Epithelial cell of esophagus (primary cell): ENCODE data around the gene COL18A1.

Experiments
- DNase-seq: peaks from one replicate; pipeline ENCODE4 v3.0.0; 2010; ENCODE audit warnings: low read depth
- H3K4me3 ChIP-seq: 2 replicates; pipeline ENCODE4 v1.5.1; 2011; ENCODE audit warnings: mild to moderate bottlenecking, low read length, control low read depth
- TF ChIP-seq, protein P1 (sequence below): IDR thresholded peaks from 2 replicates; pipeline ENCODE4 v1.5.1; 2011; ENCODE audit warnings: low read depth, mild to moderate bottlenecking, low read length, control low read depth, inconsistent platforms; ENCODE audit not compliant: insufficient read depth; ENCODE audit errors: missing control alignments

COL18A1 gene

DNA sequence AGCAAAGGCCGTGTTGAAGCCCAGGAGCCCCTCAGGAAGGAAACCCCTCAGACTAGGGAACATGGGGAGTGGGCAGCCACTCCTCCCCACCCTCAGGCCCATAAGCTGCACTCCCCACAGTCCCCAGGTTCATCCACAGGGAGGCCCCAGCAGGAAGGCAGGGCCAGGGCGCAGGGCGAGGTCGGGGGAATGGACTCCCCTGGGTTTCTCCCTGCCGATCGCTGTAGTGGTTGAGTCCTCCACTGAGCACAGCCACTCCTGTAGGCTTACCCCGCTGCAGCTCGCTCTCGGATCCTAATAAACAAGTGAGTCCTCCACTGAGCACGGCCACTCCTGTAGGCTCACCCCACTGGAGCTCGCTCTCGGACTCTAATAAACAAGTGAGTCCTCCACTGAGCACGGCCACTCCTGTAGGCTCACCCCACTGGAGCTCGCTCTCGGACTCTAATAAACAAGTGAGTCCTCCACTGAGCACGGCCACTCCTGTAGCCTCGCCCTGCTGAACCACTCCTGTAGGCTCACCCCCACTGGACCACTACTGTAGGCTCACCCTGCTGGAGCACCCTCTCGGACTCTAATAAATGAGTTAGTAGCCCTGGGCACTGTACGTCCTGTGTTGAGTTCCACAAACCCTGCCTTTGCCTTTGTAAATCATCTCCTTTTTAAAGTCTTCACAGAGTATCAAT, 16.2 kb upstream of the COL18A1 start:
- TF ChIP-seq, protein P1, sequence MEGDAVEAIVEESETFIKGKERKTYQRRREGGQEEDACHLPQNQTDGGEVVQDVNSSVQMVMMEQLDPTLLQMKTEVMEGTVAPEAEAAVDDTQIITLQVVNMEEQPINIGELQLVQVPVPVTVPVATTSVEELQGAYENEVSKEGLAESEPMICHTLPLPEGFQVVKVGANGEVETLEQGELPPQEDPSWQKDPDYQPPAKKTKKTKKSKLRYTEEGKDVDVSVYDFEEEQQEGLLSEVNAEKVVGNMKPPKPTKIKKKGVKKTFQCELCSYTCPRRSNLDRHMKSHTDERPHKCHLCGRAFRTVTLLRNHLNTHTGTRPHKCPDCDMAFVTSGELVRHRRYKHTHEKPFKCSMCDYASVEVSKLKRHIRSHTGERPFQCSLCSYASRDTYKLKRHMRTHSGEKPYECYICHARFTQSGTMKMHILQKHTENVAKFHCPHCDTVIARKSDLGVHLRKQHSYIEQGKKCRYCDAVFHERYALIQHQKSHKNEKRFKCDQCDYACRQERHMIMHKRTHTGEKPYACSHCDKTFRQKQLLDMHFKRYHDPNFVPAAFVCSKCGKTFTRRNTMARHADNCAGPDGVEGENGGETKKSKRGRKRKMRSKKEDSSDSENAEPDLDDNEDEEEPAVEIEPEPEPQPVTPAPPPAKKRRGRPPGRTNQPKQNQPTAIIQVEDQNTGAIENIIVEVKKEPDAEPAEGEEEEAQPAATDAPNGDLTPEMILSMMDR: no peak
- DNase-seq: no peak
- no peak overlapping the region for H3K4me3 ChIP-seq

DNA sequence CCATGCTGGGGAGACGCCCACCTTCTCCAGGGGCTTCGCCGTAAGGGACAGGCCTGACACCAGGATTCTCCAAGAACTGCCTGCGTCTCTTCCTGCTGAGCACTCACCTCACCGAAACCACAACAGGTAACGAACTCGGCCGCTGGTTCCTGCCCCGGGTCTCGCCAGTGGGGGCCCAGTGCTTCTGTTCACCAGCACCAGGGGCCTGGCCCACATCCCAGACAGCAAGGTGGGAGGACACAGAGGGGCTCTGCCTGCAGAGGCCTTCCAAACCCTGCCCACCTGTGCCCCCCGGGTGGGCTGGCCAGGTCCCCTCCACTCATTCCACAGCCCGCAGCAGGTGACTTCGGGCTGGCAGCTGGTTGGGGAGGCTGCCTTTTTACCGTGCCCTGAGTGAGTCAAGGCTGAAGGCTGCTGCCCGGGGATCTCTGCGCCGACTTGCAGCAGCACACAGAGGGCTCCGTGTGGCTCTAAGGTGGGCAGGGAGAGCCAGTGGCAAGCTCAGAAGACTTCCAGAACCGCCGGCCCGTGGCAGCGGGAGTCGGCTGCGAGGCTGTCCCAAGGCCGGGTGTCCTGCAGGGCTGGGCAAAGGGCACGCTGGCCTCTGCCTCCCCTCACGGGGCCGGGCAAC, 14.7 kb upstream of the COL18A1 start:
- H3K4me3 ChIP-seq: no peak overlapping the region
- DNase-seq: no peak
- TF ChIP-seq, protein P1: no peak

DNA sequence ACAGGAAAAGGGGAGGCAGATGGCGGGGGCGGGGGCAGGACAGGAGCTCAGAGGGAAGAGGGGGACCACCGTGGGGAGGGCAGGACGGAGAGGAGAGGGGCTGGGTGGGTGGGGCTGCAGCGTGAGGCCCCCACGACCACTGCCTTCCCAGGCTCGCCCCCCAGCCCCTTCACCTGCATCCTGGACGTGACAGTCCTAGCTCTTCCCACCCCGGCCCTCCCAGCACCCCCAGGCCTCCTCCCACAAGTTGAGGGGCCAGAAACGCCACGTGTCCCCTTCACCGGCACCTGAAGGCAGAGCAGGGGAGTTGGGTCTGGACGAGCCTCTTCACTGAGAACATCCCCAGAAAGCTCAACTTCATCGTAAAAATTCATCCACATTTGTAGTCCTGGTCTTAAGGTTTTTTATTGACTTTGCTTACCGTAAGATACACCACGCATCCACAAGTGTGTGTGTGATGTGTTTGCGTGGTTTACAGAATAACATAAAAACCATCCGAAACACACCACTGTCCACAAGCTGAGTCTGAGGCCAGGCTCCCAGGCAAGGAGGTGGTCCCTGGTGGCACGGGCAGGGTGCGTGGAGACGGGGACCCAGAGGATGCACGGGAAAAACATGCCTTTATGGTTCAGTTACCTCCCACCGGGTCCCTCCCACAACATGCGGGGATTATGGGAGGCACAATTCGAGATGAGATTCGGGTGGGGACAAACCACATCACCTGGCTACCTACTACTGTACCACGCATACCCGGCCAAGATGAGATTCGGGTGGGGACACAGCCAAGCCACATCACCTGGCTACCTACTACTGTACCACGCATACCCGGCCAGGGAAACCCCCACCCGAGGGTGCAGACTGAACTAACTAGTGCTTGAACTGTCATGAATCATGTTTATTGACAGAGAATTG, 13.9 kb upstream of the COL18A1 start:
- TF ChIP-seq, protein P1: no peak
- DNase-seq: no peak
- no peak overlapping the region for H3K4me3 ChIP-seq

DNA sequence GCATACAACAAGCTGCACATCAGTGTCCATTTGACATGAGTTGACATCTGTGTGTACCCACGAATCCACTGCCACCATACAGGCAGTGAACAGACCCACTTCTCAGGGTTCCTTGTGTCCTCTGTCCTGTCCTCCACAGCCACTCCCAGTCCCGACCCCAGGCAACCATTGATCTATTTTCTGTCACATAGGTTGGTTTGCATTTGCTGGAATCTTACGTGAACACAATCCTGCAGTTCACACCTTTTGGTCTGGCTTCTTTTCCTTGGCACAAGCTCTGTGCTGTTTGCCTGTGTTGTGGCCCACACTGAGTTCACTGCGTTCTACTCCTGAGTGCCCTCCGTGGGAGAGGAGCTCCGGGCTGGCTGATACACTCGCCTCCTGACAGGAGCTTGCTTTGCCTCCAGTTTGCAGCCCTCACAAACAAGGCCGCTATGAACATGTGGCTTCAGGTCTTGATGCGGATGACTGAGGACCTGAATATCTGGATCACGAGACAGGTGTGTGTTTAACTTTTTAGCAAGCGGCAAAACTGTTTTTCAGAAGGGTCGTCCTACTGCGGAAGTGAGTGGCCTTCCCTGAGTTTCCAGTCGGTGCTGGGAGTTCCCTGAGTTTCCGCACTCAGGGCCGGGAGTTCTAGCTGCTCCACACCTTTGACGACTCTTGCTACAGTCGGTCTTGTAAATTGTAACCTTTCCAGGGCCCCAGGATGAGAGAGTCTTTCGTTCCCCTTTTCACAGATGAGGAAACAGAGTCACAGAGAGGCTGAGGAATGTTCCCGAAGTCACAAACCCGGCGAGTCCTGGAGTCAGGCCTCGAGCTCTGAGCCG, 13.0 kb upstream of the COL18A1 start:
- H3K4me3 ChIP-seq: no peak overlapping the region
- DNase-seq: no peak
- TF ChIP-seq, protein P1: no peak

DNA sequence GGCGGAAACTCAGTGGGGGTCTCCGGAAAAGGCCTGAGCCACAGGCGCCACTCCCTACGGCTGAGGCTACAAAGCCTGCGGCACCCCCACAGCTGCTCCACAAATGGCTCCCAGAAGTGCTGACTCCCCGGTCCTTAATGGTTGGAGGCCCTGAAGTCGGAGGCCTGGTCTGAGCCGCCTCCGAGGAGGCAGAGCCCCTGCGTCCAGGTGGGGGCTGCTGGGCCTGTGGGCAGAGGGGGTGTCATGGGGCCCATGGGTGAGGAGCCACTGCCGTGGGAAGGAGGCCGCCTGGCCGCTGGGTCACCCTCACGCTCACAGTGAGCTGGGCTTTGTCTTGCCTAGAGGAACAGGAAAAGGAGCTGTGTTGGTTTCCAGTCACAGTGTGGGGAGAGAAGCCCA, 12.4 kb upstream of the COL18A1 start:
- TF ChIP-seq, protein P1: no peak
- DNase-seq: no peak
- H3K4me3 ChIP-seq: no peak overlapping the region

DNA sequence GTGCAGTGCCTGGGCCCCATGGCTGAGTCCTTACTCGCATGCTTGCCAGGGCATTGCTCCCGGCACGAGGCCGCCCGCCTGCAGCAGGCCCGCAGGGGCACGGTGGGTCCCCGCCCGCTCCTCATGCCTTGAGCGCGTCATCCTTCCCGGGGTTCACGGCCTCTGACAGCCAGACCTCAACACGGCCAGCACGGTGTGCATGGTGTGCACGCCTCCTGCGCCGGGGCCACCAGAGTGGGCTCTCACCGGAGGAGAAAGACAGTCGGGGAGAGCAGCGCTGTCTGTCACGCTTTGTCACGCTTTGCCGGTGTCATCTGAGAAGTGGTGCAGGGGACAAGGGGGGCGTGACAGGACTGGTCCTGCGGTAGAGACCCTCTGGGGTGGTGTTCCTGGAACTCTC, 11.9 kb upstream of the COL18A1 start:
- TF ChIP-seq, protein P1: no peak
- no peak overlapping the region for H3K4me3 ChIP-seq
- no peak for DNase-seq
